NCI-H1092 (cell line): Measurements from ENCODE around the gene SH3BP2.

ENCODE experiments used
- DNase-seq: peaks from one replicate; lab custom pipeline; 2025; lab: John Stamatoyannopoulos, UW

Gene SH3BP2

GRCh38 chr4:2832981-2833670 is 40.2 kb downstream of the SH3BP2 start:
- DNase-seq: no peak

- DNase-seq: no peak
Measured at GRCh38 chr4:2833671-2834000, 40.8 kb downstream of the SH3BP2 start.

- DNase-seq: no peak
Measured at GRCh38 chr4:2834001-2834921, 41.4 kb downstream of the SH3BP2 start.

GRCh38 chr4:2835978-2836377 is 43.1 kb downstream of the SH3BP2 start:
- DNase-seq: no peak

DNA sequence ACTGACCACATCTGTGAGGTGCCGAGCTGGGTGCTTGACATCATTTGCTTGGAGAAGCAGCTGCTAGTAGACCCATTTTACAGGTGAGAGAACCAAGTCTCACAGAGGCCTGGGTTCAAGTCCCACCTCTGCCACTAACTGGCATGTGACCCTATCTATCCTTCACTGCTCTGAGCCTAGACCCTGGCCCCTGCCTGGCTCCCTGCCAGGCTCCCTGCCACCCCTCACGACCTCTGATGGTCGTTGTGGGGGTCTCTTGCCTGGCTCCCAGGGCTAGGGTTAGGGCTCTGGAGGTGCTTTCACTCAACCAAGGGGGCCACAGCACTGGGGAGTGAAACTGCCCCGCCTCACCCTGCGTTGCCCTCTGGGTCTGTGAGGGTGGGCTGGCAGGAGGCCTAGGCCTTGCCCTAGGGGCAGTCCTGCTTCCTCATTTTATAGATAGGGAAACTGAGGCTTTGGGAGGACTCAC is 43.5 kb downstream of the SH3BP2 start:
- no peak for DNase-seq

GRCh38 chr4:2837110-2837903 is 44.4 kb downstream of the SH3BP2 start:
- DNase-seq: no peak

DNA sequence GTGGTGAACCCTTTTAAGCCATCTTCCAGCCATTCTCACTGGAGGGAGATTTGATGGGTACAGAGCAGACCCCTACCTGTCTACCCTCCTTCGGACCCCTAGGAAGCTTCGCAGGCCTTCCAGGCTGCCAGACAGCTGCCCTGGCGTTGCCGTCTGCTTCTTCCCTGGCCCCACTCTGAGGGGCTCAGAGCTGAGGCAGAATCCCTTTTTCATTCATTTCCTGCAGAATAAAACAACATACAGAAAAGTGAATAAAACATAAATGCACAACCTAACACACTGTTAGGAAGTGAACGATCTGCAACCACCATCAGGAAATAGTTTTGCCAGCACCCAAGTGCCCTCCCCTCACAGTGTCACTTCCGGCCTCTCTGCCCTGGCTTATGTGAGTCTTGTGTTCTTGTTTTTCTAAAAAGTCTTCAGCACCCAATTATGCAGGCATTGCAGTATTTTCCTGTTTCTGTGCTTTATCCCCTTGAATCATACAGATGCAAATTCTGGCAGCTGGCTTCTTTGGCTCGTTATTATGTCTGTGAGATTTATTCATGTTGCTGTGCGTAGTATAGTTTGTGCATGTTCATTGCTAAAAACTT is 45.1 kb downstream of the SH3BP2 start:
- DNase-seq: no peak

- DNase-seq: no peak
Measured at GRCh38 chr4:2839060-2839459, 46.2 kb downstream of the SH3BP2 start.

- no peak for DNase-seq
Measured at GRCh38 chr4:2842687-2843262, 49.9 kb downstream of the SH3BP2 start.

GRCh38 chr4:2843263-2843940 is 50.5 kb downstream of the SH3BP2 start, which contains the start of gene ADD1:
TSS of gene ADD1 (plus strand) at chr4:2843844. CDS start at chr4:2875916, 32,072 bp downstream.
- peak; percentile 87 for DNase-seq

GRCh38 chr4:2843941-2844584 is 51.2 kb downstream of the SH3BP2 start:
- no peak for DNase-seq

- no peak for DNase-seq
Measured at GRCh38 chr4:2846172-2846571, 53.3 kb downstream of the SH3BP2 start.

DNA sequence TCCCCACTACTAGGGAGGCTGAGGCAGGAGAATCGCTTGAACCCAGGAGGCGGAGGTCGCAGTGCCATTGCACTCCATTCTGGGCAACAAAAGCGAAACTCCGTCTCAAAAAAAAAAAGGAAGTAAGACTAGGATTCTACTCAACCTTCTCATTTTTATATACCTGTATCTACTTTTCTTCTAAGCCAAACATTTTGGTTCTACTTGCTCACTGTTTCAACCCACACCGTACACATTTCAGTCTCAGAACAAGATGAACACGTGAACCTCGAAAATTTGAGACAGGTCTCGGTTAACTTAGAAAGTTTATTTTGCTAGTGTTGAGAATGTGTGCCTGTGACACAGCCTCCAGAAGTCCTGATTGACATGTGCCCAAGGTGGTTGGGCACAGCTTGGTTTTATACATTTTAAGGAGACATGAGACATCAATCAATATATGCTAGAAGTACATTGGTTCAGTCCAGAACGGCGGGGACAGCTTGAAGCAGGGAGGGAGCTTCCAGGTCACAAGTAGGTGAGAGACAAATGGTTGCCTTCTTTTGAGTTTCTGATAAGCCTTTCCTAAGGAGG is 54.5 kb downstream of the SH3BP2 start:
- DNase-seq: no peak

DNA sequence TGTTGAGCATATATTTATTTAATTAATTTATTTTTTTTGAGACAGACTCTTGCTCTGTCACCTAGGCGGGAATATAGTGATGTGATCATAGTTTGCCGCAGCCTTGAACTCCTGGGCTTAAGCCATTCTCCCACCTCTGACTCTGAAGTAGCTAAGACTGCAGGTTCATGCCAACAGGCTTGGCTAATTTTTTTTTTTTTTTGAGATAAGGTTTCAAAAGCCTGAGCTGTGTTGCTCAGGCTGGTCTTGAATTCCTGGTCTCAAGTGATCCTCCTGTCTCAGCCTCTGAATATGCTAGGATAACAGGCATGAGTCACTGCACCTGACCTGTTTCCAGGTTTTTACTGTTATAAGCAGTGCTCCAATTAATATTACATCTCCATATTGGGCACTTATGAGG is 55.6 kb downstream of the SH3BP2 start:
- DNase-seq: no peak

DNA sequence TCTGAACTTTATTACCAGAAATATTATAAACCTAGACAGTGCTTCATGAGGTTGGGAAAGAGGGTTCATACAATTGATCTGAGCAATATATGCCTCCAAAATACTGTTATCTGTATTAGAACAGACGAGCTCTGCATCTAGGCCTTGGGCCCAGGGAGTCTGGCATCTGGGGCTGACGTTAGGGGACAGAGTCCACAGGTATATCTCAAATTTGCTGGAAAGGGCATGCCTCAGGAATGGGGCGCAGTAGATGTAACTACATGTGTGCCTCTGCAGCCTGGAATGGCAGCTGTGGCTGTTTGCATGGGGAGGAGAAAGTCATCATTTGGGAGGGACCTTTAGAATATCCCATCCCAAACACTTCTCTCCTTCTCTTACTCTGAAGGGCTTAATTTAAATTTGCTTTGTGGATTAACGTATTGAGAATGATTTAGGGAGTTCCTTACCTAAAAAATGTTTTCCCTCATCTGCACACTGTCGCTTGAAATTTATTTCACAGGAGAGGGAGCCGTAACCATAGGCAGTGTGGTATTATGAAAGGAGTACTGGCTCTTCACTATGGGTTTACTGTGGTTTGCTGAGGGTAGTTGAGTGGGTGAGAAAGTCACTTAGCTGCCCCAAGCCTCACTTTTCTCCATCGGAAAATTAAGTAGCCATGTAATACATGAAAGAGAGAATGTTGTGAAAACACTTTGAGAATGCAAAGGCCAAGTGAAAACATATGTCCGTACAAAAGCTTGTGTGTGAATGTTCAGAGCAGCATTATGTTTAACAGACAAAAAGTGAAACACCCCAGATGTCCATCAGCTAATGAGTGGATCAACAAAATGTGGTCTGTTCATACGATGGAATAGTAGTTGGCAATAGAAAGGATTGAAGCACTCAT is 56.6 kb downstream of the SH3BP2 start:
- no peak for DNase-seq

- no peak for DNase-seq
Measured at GRCh38 chr4:2850966-2851798, 58.3 kb downstream of the SH3BP2 start.

- DNase-seq: no peak
Measured at GRCh38 chr4:2852481-2852921, 59.6 kb downstream of the SH3BP2 start.

DNA sequence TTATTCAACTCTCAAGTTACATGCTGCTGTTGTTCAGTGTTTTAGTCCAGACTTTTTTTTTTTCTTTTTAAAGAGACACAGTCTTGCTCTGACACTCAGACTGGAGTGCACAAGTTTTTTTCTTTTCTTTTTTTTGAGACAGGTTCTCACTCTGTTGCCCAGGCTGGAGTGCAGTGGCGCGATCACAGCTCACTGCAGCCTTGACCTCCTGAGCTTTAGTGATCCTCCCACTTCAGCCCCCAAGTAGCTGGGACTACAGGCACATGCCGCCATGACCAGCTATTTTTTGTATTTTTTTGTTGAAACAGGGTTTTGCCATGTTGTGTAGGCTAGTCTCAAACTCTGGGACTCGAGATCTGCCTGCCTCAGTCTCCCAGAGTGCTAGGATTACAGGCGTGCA is 62.7 kb downstream of the SH3BP2 start:
- DNase-seq: no peak
